ENCODE results near the gene KLHDC4. TPM values are rescaled to one million over a fixed set of nuclear protein-coding genes. Genes with fewer than 3 reads are reported as not detected.

KLHDC4 gene
- total and polyA plus RNA-seq, 8 donors, result 15.5 to 82.1 (median 26.0) TPM

DNA sequence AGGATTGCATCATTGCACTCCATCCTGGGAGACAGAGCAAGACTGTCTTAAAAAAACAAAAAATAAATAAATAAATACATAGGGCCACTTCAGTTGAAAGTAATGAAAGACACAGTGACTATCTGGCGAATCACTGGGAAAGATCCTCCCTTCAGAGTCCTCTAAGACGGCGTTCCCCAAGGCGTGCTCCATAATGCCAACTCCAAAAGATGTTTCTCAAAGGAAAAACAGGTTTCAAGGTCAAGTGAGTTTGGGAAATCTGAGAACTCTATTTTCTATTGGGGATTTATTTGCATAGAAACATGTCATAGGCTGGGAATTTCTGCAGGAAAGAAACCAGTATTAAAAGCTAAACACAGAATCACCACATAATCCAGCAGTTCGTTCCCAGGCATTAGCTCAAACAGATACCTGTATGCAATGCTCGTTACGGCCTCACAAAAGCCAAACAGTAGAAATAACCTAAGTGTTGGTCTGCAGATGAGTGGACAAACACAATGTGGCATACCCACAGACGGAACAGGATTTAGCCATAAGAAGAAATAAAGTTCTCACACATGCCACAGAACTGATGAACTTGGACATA lies 7.9 kb downstream of the KLHDC4 start:
- no peak overlapping the region for H3K27ac ChIP-seq
- H3K4me3 ChIP-seq, result no peak overlapping the region
- no peaks in the 10 kb centered on the region for H3K4me1 ChIP-seq
- no peak for ATAC-seq
- intact Hi-C loops (cut with DNase I), result no loop called here
- no peaks in the 10 kb centered on the region for H3K27me3 ChIP-seq
- no peaks in the 10 kb centered on the region for H3K9me3 ChIP-seq
- no peak for FAIRE-seq
- WGBS, 2 donors, result 93 to 94% methylated on average over 8 of the region's 8 CpGs
- TF ChIP-seq CTCF (IDR thresholded peaks at IDR 0.05), result no peak
- peaks cover 0 to 38% (median 6%) of the 10 kb centered on the region in 3 donors for H3K36me3 ChIP-seq
- DNase-seq, result no peak

DNA sequence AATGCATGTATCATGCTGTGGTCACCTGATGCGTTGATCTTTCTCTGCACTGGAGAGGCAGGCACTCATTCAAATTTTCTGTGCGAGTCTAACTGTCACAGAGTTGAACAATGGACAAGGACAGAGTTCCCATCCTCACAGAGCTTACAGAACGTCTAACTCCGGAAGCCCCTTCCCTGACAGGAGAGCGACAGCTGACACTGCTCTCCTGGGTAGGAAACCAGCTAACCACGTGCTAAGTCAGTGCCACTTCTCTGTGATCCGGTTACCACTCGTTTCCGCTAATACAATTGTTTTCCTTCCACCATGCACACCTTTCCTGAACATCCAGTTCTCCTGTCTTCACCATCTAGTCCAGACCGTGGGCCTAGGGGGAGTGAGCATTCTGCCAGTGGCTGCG lies 11.3 kb downstream of the KLHDC4 start:
- ATAC-seq (peak in 1 of 4 donors; percentile 14), FAIRE-seq (no peak), DNase-seq (no peak)
- WGBS, 2 donors, result 87 to 92% methylated on average over 11 of the region's 11 CpGs
- H3K36me3 ChIP-seq, result peaks cover 0 to 52% (median 12%) of the 10 kb centered on the region in 3 donors
- no peak overlapping the region for H3K27ac ChIP-seq
- no peaks in the 10 kb centered on the region for H3K27me3 ChIP-seq
- no peak for TF ChIP-seq CTCF (IDR thresholded peaks at IDR 0.05)
- H3K4me1 ChIP-seq, result no peaks in the 10 kb centered on the region
- intact Hi-C loops (cut with DNase I), result no loop called here
- H3K4me3 ChIP-seq, result no peak overlapping the region
- H3K9me3 ChIP-seq, result no peaks in the 10 kb centered on the region

DNA sequence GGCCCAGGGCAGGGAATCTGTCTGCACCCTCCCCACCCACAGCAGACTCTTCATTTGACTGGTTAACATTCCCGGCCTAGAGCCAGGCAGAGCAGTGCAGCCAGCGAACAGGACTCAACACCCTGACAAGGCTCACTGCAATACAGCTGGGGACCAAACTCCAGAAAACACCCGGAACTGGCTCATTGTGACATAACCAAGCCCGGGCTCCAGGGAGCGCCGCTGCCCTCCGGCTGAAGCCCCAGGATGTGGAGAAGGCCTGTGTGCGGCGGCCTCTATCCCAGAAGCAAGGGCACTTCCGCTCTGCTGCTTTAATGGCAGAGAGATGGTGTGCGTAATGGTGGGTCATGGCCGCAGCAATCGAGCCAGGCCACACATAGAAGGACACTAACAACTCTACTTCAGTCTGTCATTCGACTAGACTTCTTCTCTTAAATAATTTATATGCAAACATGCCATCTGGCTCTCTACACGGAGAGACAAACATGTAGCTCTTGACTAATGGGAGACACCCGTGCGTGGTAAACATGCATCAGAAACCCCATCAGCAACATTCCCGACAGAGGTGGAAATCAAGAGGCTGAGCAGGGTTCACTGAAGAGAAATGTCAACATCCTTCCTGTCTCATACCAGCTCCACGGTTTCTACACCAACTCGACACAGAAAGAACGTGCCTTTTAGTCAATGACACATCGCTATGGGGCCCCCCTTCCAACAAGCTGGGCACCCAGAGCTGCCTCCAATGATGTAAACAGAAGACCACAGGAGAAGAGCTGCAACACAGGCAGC lies 18.0 kb downstream of the KLHDC4 start:
- peaks cover 0 to 51% (median 16%) of the 10 kb centered on the region in 3 donors for H3K36me3 ChIP-seq
- DNase-seq, result no peak

DNA sequence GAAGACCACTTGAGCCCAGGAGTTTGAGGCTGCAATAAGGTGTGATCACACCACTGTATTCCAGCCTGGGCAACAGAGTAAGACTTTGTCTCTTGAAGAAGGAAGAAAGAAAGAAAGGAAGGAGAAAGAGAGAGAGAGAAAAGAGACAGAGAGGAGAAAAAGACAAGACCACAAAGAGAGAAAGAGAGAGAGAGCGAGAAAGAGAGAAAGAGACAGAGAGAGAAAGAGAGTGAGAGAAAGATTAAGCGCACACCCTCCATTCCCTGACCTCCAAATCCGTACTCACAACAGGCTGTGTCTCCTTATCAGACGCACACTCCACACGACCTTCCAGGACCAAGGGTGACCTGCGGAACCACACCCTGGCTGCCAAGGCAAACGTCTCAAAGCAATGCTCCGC lies 19.6 kb downstream of the KLHDC4 start:
- Histone ChIP-seq H3K4me1 (no peaks in the 10 kb centered on the region), H3K27me3 (no peaks in the 10 kb centered on the region), H3K4me3 (no peak overlapping the region), H3K9me3 (no peaks in the 10 kb centered on the region), H3K36me3 (peaks cover 0 to 51% (median 16%) of the 10 kb centered on the region in 3 donors), H3K27ac (no peak overlapping the region)
- no peak for DNase-seq
- no peak for ATAC-seq
- intact Hi-C loops (cut with DNase I), result no loop called here
- 76 to 78% methylated on average over 8 of the region's 8 CpGs for WGBS, 2 donors
- no peak for FAIRE-seq
- no peak for TF ChIP-seq CTCF (IDR thresholded peaks at IDR 0.05)

More for the DNA sequence above, 18.0 kb downstream of the KLHDC4 start:
- no peaks in the 10 kb centered on the region for H3K27me3 ChIP-seq
- no peaks in the 10 kb centered on the region for H3K4me1 ChIP-seq
- no peaks in the 10 kb centered on the region for H3K9me3 ChIP-seq
- 89 to 92% methylated on average over 22 of the region's 22 CpGs for WGBS, 2 donors
- TF ChIP-seq CTCF (IDR thresholded peaks at IDR 0.05), result no peak
- H3K4me3 ChIP-seq, result no peak overlapping the region
- no peak for FAIRE-seq
- intact Hi-C loops (cut with DNase I), result no loop called here
- H3K27ac ChIP-seq, result no peak overlapping the region
- peak in 2 of 4 donors; percentile 45 to 74 for ATAC-seq
